Right kidney (tissue), 1 donor: ENCODE data around the gene TMOD2.

ENCODE experiments used
- DNase-seq: peaks from one replicate; pipeline ENCODE4 v3.0.0-alpha.2; 2016

The TMOD2 gene

GRCh38 chr15:51735228-51736010 is 16.0 kb upstream of the TMOD2 start:
- DNase-seq, result no peak

GRCh38 chr15:51736069-51736468 is 15.3 kb upstream of the TMOD2 start:
- no peak for DNase-seq

- DNase-seq, result peak; percentile 36
These were observed 14.5 kb upstream of the TMOD2 start for GRCh38 chr15:51736751-51737521.

- DNase-seq, result peak; percentile 78
These were observed 13.7 kb upstream of the TMOD2 start, which contains the start of gene LYSMD2 for GRCh38 chr15:51737522-51738305. Gene LYSMD2 (minus strand): TSS chr15:51737655. CDS start chr15:51737622, 33 bp downstream.

GRCh38 chr15:51738553-51738952 is 12.8 kb upstream of the TMOD2 start:
- DNase-seq, result no peak

GRCh38 chr15:51739061-51739712 is 12.2 kb upstream of the TMOD2 start:
- no peak for DNase-seq

- DNase-seq, result no peak
These were observed 2.1 kb upstream of the TMOD2 start for GRCh38 chr15:51749307-51749706.

- DNase-seq, result no peak
These were observed 1.2 kb upstream of the TMOD2 start for GRCh38 chr15:51750186-51750585.

- DNase-seq, result peak; percentile 74
These were observed 593 bp downstream of the TMOD2 start for GRCh38 chr15:51751697-51752683.

- DNase-seq, result no peak
These were observed 1.5 kb downstream of the TMOD2 start for GRCh38 chr15:51752888-51753287.

- DNase-seq, result no peak
These were observed 2.9 kb downstream of the TMOD2 start for GRCh38 chr15:51754267-51754666.

- no peak for DNase-seq
These were observed 4.4 kb downstream of the TMOD2 start for GRCh38 chr15:51755790-51756189.

- DNase-seq, result no peak
These were observed 5.1 kb downstream of the TMOD2 start for GRCh38 chr15:51756482-51756881.

- DNase-seq, result no peak
These were observed 6.1 kb downstream of the TMOD2 start for GRCh38 chr15:51757450-51757849.

GRCh38 chr15:51758645-51759044 is 7.2 kb downstream of the TMOD2 start:
- DNase-seq, result no peak

GRCh38 chr15:51759557-51760070 is 8.2 kb downstream of the TMOD2 start:
- DNase-seq, result no peak

- no peak for DNase-seq
These were observed 9.4 kb downstream of the TMOD2 start for GRCh38 chr15:51760805-51761204.

GRCh38 chr15:51765751-51766150 is 14.4 kb downstream of the TMOD2 start:
- no peak for DNase-seq

GRCh38 chr15:51766341-51766740 is 14.9 kb downstream of the TMOD2 start:
- DNase-seq, result no peak

GRCh38 chr15:51768018-51768417 is 16.6 kb downstream of the TMOD2 start:
- no peak for DNase-seq

- no peak for DNase-seq
These were observed 19.5 kb downstream of the TMOD2 start for GRCh38 chr15:51770902-51771301.
